Measurements from ENCODE around the gene C5orf47.

C5orf47 gene

DNA sequence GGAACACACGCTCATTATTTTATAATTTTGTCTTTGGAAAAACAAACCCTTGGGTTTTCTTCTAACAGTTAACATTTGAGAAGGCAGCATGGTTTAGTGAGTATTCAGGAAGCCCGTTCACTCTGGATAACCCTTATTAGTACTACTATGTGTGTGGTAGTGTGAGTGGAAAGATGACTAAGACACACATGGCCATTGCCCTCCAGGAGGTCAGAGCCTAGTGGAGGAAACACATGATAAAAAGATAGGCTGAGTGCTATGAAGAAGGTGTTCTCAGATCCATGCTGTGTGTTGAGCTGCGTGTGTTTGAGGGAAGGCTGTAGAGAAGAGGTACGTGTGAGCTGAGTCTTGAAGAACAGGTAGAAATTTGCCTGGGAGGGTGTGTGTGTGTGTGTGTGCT is 8.4 kb downstream of the C5orf47 start:
- Histone ChIP-seq H3K4me1 (ENCODE audit: low read length) (no peaks in the 10 kb centered on the region), H4K20me1 (ENCODE audit: insufficient read depth, low read length) (no peaks in the 10 kb centered on the region), H3K4me2 (ENCODE audit: low read depth, low read length) (no peak overlapping the region), H3K9ac (ENCODE audit: low read length) (no peak overlapping the region), H2AFZ (ENCODE audit: low read length) (no peak overlapping the region), H3K79me2 (ENCODE audit: low read length) (no peaks in the 10 kb centered on the region), H3K9me3 (replicated peaks; ENCODE audit: insufficient read depth, low read length) (no peaks in the 10 kb centered on the region), H3K9me2 (replicated peaks; ENCODE audit: insufficient read depth, low read length) (no peaks in the 10 kb centered on the region), H3K27me3 (replicated peaks; ENCODE audit: insufficient read depth, low read length) (no peaks in the 10 kb centered on the region), H3K36me3 (replicated peaks; ENCODE audit: insufficient read depth, low read length) (no peaks in the 10 kb centered on the region), H3K27ac (ENCODE audit: low read length) (no peak overlapping the region), H3K4me3 (ENCODE audit: low read length) (no peak overlapping the region), H3F3A (ENCODE audit: insufficient read depth, low read length) (no peaks in the 10 kb centered on the region)
- DNase-seq: no peak
- TF ChIP-seq, protein P1, sequence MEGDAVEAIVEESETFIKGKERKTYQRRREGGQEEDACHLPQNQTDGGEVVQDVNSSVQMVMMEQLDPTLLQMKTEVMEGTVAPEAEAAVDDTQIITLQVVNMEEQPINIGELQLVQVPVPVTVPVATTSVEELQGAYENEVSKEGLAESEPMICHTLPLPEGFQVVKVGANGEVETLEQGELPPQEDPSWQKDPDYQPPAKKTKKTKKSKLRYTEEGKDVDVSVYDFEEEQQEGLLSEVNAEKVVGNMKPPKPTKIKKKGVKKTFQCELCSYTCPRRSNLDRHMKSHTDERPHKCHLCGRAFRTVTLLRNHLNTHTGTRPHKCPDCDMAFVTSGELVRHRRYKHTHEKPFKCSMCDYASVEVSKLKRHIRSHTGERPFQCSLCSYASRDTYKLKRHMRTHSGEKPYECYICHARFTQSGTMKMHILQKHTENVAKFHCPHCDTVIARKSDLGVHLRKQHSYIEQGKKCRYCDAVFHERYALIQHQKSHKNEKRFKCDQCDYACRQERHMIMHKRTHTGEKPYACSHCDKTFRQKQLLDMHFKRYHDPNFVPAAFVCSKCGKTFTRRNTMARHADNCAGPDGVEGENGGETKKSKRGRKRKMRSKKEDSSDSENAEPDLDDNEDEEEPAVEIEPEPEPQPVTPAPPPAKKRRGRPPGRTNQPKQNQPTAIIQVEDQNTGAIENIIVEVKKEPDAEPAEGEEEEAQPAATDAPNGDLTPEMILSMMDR (IDR thresholded peaks at IDR 0.05; ENCODE audit: low read length): no peak
- TF ChIP-seq EZH2phosphoT487 (IDR thresholded peaks at IDR 0.05; ENCODE audit: low read length): no peak
- TF ChIP-seq EZH2 (optimal IDR thresholded peaks at IDR 0.05; ENCODE audit: low read depth, low read length): no peak

DNA sequence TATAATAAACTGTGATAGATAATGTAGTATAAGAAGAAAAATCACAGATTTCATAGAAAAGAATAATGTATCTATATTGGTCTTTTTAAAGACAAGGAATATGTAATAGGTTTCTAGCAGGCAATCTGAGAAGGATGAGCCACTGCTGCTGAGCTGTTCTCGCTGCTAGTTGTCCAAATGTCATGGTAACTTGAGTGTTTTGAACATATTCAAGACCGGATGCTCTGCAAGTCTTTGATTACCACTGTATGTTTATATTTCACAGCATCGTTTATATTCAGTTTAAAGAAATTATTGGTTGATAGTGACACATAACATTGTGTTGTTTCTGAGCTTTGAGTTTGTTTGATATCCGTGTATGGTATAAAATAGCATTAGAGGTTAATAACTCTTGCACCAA is 9.6 kb downstream of the C5orf47 start:
- Histone ChIP-seq H3K4me1 (ENCODE audit: low read length) (no peaks in the 10 kb centered on the region), H3K9ac (ENCODE audit: low read length) (no peak overlapping the region), H3K9me2 (replicated peaks; ENCODE audit: insufficient read depth, low read length) (no peaks in the 10 kb centered on the region), H3K9me3 (replicated peaks; ENCODE audit: insufficient read depth, low read length) (no peaks in the 10 kb centered on the region), H2AFZ (ENCODE audit: low read length) (no peak overlapping the region), H3K4me3 (ENCODE audit: low read length) (no peak overlapping the region), H3K4me2 (ENCODE audit: low read depth, low read length) (no peak overlapping the region), H3K27ac (ENCODE audit: low read length) (no peak overlapping the region), H4K20me1 (ENCODE audit: insufficient read depth, low read length) (no peaks in the 10 kb centered on the region), H3K27me3 (replicated peaks; ENCODE audit: insufficient read depth, low read length) (no peaks in the 10 kb centered on the region), H3K79me2 (ENCODE audit: low read length) (no peaks in the 10 kb centered on the region), H3F3A (ENCODE audit: insufficient read depth, low read length) (no peaks in the 10 kb centered on the region), H3K36me3 (replicated peaks; ENCODE audit: insufficient read depth, low read length) (no peaks in the 10 kb centered on the region)
- TF ChIP-seq EZH2 (optimal IDR thresholded peaks at IDR 0.05; ENCODE audit: low read depth, low read length) (no peak), EZH2phosphoT487 (IDR thresholded peaks at IDR 0.05; ENCODE audit: low read length) (no peak)
- TF ChIP-seq, protein P1 (IDR thresholded peaks at IDR 0.05; ENCODE audit: low read length): no peak
- no peak for DNase-seq

DNA sequence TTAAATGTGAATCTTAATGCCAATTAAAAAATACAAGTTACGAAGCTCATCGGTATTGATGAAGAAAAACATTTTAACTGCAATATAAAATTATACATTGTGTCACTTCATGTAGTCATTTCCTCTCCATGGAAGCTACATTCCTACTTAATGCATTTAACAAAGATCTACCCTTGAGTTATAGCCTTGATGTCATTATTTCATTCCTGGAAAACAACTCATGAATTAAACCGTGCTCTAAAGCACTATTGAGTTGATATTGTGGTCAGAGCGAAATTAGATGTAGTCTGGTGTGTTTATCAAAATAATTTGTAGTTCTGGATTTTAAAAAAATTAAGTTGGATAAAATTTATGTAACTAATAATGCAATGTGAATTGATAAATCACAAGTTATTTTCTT is 11.1 kb downstream of the C5orf47 start:
- no peaks in the 10 kb centered on the region for H4K20me1 ChIP-seq (ENCODE audit: insufficient read depth, low read length)
- H2AFZ ChIP-seq (ENCODE audit: low read length): no peak overlapping the region
- TF ChIP-seq EZH2phosphoT487 (IDR thresholded peaks at IDR 0.05; ENCODE audit: low read length): no peak
- TF ChIP-seq EZH2 (optimal IDR thresholded peaks at IDR 0.05; ENCODE audit: low read depth, low read length): no peak
- TF ChIP-seq, protein P1 (IDR thresholded peaks at IDR 0.05; ENCODE audit: low read length): no peak

More for the DNA sequence above, 11.1 kb downstream of the C5orf47 start:
- no peaks in the 10 kb centered on the region for H3K4me1 ChIP-seq (ENCODE audit: low read length)
- H3K4me2 ChIP-seq (ENCODE audit: low read depth, low read length): no peak overlapping the region
- no peaks in the 10 kb centered on the region for H3F3A ChIP-seq (ENCODE audit: insufficient read depth, low read length)
- H3K9me3 ChIP-seq (replicated peaks; ENCODE audit: insufficient read depth, low read length): no peaks in the 10 kb centered on the region
- H3K79me2 ChIP-seq (ENCODE audit: low read length): no peaks in the 10 kb centered on the region
- H3K27me3 ChIP-seq (replicated peaks; ENCODE audit: insufficient read depth, low read length): no peaks in the 10 kb centered on the region
- DNase-seq: no peak
- no peaks in the 10 kb centered on the region for H3K9me2 ChIP-seq (replicated peaks; ENCODE audit: insufficient read depth, low read length)
- no peak overlapping the region for H3K9ac ChIP-seq (ENCODE audit: low read length)
- H3K4me3 ChIP-seq (ENCODE audit: low read length): no peak overlapping the region
- H3K36me3 ChIP-seq (replicated peaks; ENCODE audit: insufficient read depth, low read length): no peaks in the 10 kb centered on the region
- H3K27ac ChIP-seq (ENCODE audit: low read length): no peak overlapping the region
